Measurements from ENCODE around the gene CPT1B. TPM values are rescaled to one million over a fixed set of nuclear protein-coding genes. Genes with fewer than 3 reads are reported as not detected.
"Not testable (repeated sequence)": the region's sequence is repeated elsewhere in the genome, so short reads cannot be mapped to it uniquely, and the experiment has no call there.

The CPT1B gene
- total RNA-seq, 1 experiment from 2014 or later: 9.6 TPM

DNA sequence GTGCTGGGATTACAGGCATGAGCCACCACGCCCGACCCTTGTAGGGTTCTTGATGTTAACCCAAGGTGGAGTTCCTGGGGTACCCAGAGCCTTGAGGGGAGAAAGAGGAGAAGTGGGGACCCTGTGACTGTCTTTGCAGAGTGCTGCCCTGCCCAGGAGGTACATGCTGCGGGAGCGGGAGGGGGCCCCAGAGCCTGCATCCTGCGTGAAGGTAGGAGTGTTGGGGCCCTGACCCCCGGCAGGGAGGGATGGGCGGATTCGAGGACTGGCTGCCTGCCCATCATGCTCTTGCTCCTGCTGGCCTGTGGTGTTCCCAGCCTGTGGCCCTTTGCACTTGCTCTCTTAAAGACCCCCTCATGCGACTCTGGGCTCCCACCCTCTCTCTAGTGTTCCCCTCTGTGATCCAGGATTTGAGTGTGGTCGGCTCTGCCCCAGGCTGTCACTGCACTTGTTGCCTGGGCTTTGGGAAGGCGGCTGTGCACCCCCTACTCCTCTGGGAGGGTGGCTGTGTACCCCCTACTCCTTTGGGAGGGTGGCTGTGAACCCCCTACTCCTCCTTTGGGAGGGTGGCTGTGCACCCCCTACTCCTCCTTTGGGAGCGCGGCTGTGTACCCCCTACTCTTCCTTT, 57.3 kb downstream of the CPT1B start:
- no peak for DNase-seq (ENCODE audit: extremely low read depth, low read depth)

DNA sequence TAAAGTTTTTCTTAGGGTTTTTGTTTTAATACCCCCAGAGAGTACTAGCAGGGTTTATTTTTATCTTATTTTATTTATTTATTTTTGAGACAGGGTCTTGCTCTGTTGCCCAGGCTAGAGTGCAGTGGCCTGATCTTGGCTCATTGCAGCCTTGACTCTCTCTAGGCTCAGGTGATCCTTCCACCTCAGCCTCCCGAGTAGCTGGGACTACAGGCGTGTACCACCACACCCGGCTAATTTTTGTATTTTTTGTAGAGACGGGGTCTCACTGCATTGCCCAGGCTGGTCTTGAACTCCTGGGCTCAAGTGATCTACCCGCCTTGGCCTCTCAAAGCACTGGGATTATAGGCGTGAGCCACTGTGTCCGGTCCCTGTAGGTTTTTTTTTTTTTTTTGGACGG, 58.0 kb downstream of the CPT1B start:
- not testable (repeated sequence) for DNase-seq (ENCODE audit: extremely low read depth, low read depth)

DNA sequence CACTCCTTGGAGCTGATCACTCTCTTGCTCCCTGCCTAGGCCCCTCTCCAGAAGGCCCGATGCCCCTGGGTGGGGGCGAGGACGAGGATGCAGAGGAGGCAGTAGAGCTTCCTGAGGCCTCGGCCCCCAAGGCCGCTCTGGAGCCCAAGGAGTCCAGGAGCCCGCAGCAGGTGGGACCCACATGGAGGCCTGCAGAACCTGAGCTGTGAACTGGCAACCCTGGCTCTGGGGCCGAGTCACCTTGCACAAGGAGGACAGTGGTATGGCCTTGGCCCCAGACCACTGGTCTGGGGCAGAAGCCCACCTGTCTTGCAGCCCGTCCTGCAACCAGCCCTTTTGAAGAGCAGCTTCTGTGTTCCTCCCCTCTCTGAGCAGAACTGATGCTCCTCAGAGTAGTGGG, 59.1 kb downstream of the CPT1B start:
- DNase-seq (ENCODE audit: extremely low read depth, low read depth): no peak

Other genes with a start within 250 kb of the CPT1B start
- 23.6 and 24.5 TPM in 2 replicates for gene PPP6R2, start 235.1 kb downstream of the CPT1B start, total RNA-seq (2014; rRNA removed; shearing (Covaris generic))
- gene SBF1, start 103.4 kb downstream of the CPT1B start, total RNA-seq (2014; rRNA removed; shearing (Covaris generic)): 37.0 and 40.3 TPM in 2 replicates
- 8.9 and 9.2 TPM in 2 replicates for gene ADM2, start 96.9 kb downstream of the CPT1B start, total RNA-seq (2014; rRNA removed; shearing (Covaris generic))
- gene MIOX, start 91.6 kb downstream of the CPT1B start, total RNA-seq (2014; rRNA removed; shearing (Covaris generic)): 0.27 and 0.29 TPM in 2 replicates
- 17.0 and 21.1 TPM in 2 replicates for gene LMF2, start 70.7 kb downstream of the CPT1B start, total RNA-seq (2014; rRNA removed; shearing (Covaris generic))
- 28.6 and 38.0 TPM in 2 replicates for gene NCAPH2, start 70.2 kb downstream of the CPT1B start, total RNA-seq (2014; rRNA removed; shearing (Covaris generic))
- 3.0 and 4.0 TPM in 2 replicates for gene SCO2, start 52.8 kb downstream of the CPT1B start, total RNA-seq (2014; rRNA removed; shearing (Covaris generic))
- gene TYMP, start 48.4 kb downstream of the CPT1B start, total RNA-seq (2014; rRNA removed; shearing (Covaris generic)): 25.8 and 27.3 TPM in 2 replicates
- gene KLHDC7B, start 32.5 kb downstream of the CPT1B start, total RNA-seq (2014; rRNA removed; shearing (Covaris generic)): 1.6 and 2.1 TPM in 2 replicates
- gene SYCE3, start 15.5 kb downstream of the CPT1B start, total RNA-seq (2014; rRNA removed; shearing (Covaris generic)): 0.50 TPM in 1 of 2 replicates, not detected in the other
- 16.1 and 21.0 TPM in 2 replicates for gene CHKB, start 4.4 kb upstream of the CPT1B start, total RNA-seq (2014; rRNA removed; shearing (Covaris generic))
- 0.06 and 0.15 TPM in 2 replicates for gene MAPK8IP2, start 22.4 kb upstream of the CPT1B start, total RNA-seq (2014; rRNA removed; shearing (Covaris generic))
- gene ARSA, start 49.7 kb upstream of the CPT1B start, total RNA-seq (2014; rRNA removed; shearing (Covaris generic)): 14.0 and 14.5 TPM in 2 replicates
- 0.98 and 1.2 TPM in 2 replicates for gene SHANK3, start 94.4 kb upstream of the CPT1B start, total RNA-seq (2014; rRNA removed; shearing (Covaris generic))
- gene ACR, start 159.8 kb upstream of the CPT1B start, total RNA-seq (2014; rRNA removed; shearing (Covaris generic)): not detected in 2 replicates
- gene RABL2B, start 205.2 kb upstream of the CPT1B start, total RNA-seq (2014; rRNA removed; shearing (Covaris generic)): 14.7 and 17.4 TPM in 2 replicates

Measured in NCI-H460 (cell line).